ENCODE measurements around the gene IFT57.

- no peak for TF ChIP-seq CTCF (IDR thresholded peaks at IDR 0.05)
- no peak for TF ChIP-seq NR2C2 (CRISPR knock-in tag; IDR thresholded peaks at IDR 0.05)
- TF ChIP-seq NR1H2 (CRISPR knock-in tag; IDR thresholded peaks at IDR 0.05) = no peak
- TF ChIP-seq TCF7 (CRISPR knock-in tag; IDR thresholded peaks at IDR 0.05; ENCODE audit: low read depth) = no peak
- no peak for TF ChIP-seq MAX (CRISPR knock-in tag; IDR thresholded peaks at IDR 0.05)
- no peak for TF ChIP-seq TP53 (CRISPR knock-in tag; IDR thresholded peaks at IDR 0.05)
- TF ChIP-seq FOXP4 (CRISPR knock-in tag; IDR thresholded peaks at IDR 0.05) = no peak
- TF ChIP-seq ELF4 (CRISPR knock-in tag; IDR thresholded peaks at IDR 0.05; ENCODE audit: low read depth) = no peak
- TF ChIP-seq NFYB (CRISPR knock-in tag; conservative IDR thresholded peaks at IDR 0.05; ENCODE audit: low read depth) = no peak
- no peak for TF ChIP-seq ZSCAN18 (CRISPR knock-in tag; IDR thresholded peaks at IDR 0.05)
Measured at GRCh38 chr3:108125153-108125543, 97.1 kb downstream of the IFT57 start.
